Osteocyte (in vitro differentiated cells): ENCODE measurements around the gene PLOD3. TPM values are rescaled to one million over a fixed set of nuclear protein-coding genes. Genes with fewer than 3 reads are reported as not detected.
A peak's percentile ranks its signal among the peaks of the same experiment; 100 is the strongest.

Experiments
- DNase-seq: peaks from one replicate; pipeline ENCODE4 v3.0.0; 2021; ENCODE audit warnings: mixed read lengths; ENCODE audit not compliant: unreplicated experiment; ENCODE audit errors: extremely low spot score
- H3K27ac Mint-ChIP-seq: one replicate; pipeline ENCODE4 v1.8.0; 2021; ENCODE audit warnings: mild to moderate bottlenecking, mixed read lengths; ENCODE audit not compliant: unreplicated experiment
- H3K27me3 Mint-ChIP-seq: one replicate; pipeline ENCODE4 v1.8.0; 2021; ENCODE audit warnings: mixed read lengths; ENCODE audit not compliant: unreplicated experiment
- H3K36me3 Mint-ChIP-seq: one replicate; pipeline ENCODE4 v1.8.0; 2021; ENCODE audit warnings: mixed read lengths; ENCODE audit not compliant: unreplicated experiment
- H3K4me1 Mint-ChIP-seq: one replicate; pipeline ENCODE4 v1.8.0; 2021; ENCODE audit warnings: mixed read lengths; ENCODE audit not compliant: unreplicated experiment
- H3K4me3 Mint-ChIP-seq: one replicate; pipeline ENCODE4 v1.8.0; 2021; ENCODE audit warnings: mild to moderate bottlenecking, moderate library complexity, mixed read lengths; ENCODE audit not compliant: unreplicated experiment
- H3K9me3 Mint-ChIP-seq: one replicate; pipeline ENCODE4 v1.8.0; 2021; ENCODE audit warnings: mixed read lengths; ENCODE audit not compliant: unreplicated experiment
- CTCF ChIP-seq: fragments of 200-600 bp; sonication (generic); IDR thresholded peaks from 2 replicates; pipeline ENCODE4 v1.5.0; 2021; ENCODE audit warnings: antibody characterized with exemption, mild to moderate bottlenecking, moderate library complexity
- total RNA-seq: library from RNA; stranded (reverse); gene quantifications from 2 replicates; pipeline ENCODE4 v1.2.1, GENCODE V29; 2021

The PLOD3 gene
- total RNA-seq, 1 donor from 2014 or later, result 110 TPM

GRCh38 chr7:101166909-101167644 lies 50.3 kb downstream of the PLOD3 start:
- Mint-ChIP-seq H3K27me3 (peaks cover 71% of the 10 kb centered on the region), H3K9me3 (no peaks in the 10 kb centered on the region), H3K4me3 (no peak overlapping the region), H3K36me3 (no peaks in the 10 kb centered on the region), H3K27ac (no peak overlapping the region), H3K4me1 (peaks cover 54% of the 10 kb centered on the region)
- no peak for TF ChIP-seq CTCF
- DNase-seq, result no peak

DNA sequence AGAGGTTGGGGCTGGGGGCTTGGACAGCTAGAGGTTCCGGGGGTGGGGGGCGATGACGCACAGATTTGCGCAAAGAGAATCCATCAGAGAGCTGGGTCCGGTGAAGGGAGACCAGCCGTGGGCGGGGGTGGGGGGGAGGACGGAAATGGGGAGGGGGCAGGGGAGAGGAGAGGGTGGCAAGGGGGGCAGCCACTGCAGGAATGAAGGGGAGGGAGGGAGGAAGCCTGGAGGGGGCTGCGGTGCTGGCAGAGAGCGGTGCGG lies 50.8 kb downstream of the PLOD3 start:
- H3K4me3 Mint-ChIP-seq, result no peak overlapping the region
- DNase-seq, result no peak
- H3K27ac Mint-ChIP-seq, result no peak overlapping the region
- peaks cover 52% of the 10 kb centered on the region for H3K4me1 Mint-ChIP-seq
- H3K9me3 Mint-ChIP-seq, result no peaks in the 10 kb centered on the region
- no peaks in the 10 kb centered on the region for H3K36me3 Mint-ChIP-seq
- peaks cover 66% of the 10 kb centered on the region for H3K27me3 Mint-ChIP-seq
- TF ChIP-seq CTCF, result no peak

- H3K4me3 Mint-ChIP-seq, result peak overlapping the region; percentile 74
- peaks cover 47% of the 10 kb centered on the region for H3K4me1 Mint-ChIP-seq
- H3K27me3 Mint-ChIP-seq, result peaks cover 61% of the 10 kb centered on the region
- H3K9me3 Mint-ChIP-seq, result no peaks in the 10 kb centered on the region
- DNase-seq, result no peak
- no peak for TF ChIP-seq CTCF
- no peak overlapping the region for H3K27ac Mint-ChIP-seq
- peaks cover 2% of the 10 kb centered on the region for H3K36me3 Mint-ChIP-seq
These were observed 51.3 kb downstream of the PLOD3 start for GRCh38 chr7:101165958-101166647.

GRCh38 chr7:101165075-101165957 lies 52.1 kb downstream of the PLOD3 start, which contains the start of gene VGF:
Gene VGF (minus strand): TSS chr7:101165569. CDS start chr7:101164843, 726 bp downstream.
- DNase-seq, result peak; percentile 95
- H3K36me3 Mint-ChIP-seq, result peaks cover 3% of the 10 kb centered on the region
- peak within 1 kb of the TSS; percentile 74 for H3K4me3 Mint-ChIP-seq
- no peak within 1 kb of the TSS for H3K27ac Mint-ChIP-seq
- H3K4me1 Mint-ChIP-seq, result peaks cover 43% of the 10 kb centered on the region
- no peak for TF ChIP-seq CTCF
- no peaks in the 10 kb centered on the region for H3K9me3 Mint-ChIP-seq
- H3K27me3 Mint-ChIP-seq, result peaks cover 54% of the 10 kb centered on the region
